Transverse colon (tissue), 4 donors: Measurements from ENCODE around the gene CGB3. TPM values are rescaled to one million over a fixed set of nuclear protein-coding genes. Genes with fewer than 3 reads are reported as not detected.

Experiments used
- DNase-seq: peaks from one replicate; pipeline ENCODE4 v3.0.0-alpha.2; 2019
- H3K27ac ChIP-seq, 4 donors: fragments of 200-600 bp; sonication (generic); 2 replicates each; pipeline ENCODE4 v1.5.1; 2016 to 2018; ENCODE audit warnings: inconsistent platforms in 4 of 4
- H3K27me3 ChIP-seq: fragments of 200-600 bp; sonication (generic); 2 replicates; pipeline ENCODE4 v1.5.1; 2017; ENCODE audit warnings: inconsistent platforms
- H3K36me3 ChIP-seq, 4 donors: fragments of 200-600 bp; sonication (generic); 2 replicates each; pipeline ENCODE4 v1.5.1; 2017 to 2019; ENCODE audit warnings: inconsistent platforms in 4 of 4
- H3K4me1 ChIP-seq, 4 donors: fragments of 200-600 bp; sonication (generic); 2 replicates each; pipeline ENCODE4 v1.5.1; 2017 to 2020; ENCODE audit warnings: inconsistent platforms in 4 of 4
- H3K4me3 ChIP-seq, 4 donors: fragments of 200-600 bp; sonication (generic); 1 replicate in 1 of 4; 2 replicates in 3 of 4; pipeline versions ENCODE4 v1.5.1 to v1.6.1; 2017 to 2019; ENCODE audit warnings: inconsistent platforms in 4 of 4
- H3K9me3 ChIP-seq, 2 donors: fragments of 200-600 bp; sonication (generic); 2 replicates each; pipeline ENCODE4 v1.5.1; 2017 to 2019; ENCODE audit warnings: inconsistent platforms in 2 of 2
- EP300 ChIP-seq: sonication (generic); formaldehyde crosslinking; IDR thresholded peaks from one replicate; pipeline ENCODE4 v1.6.1; 2017; ENCODE audit warnings: antibody characterized with exemption, low read depth
- POLR2A ChIP-seq: fragments of 450-650 bp; IDR thresholded peaks from one replicate; pipeline ENCODE4 v1.6.1; 2016; ENCODE audit warnings: antibody characterized with exemption, mild to moderate bottlenecking, moderate library complexity
- POLR2AphosphoS5 ChIP-seq, 3 donors: sonication (generic); formaldehyde crosslinking; IDR thresholded peaks; one replicate each; pipeline ENCODE4 v1.6.1; 2016; ENCODE audit warnings: antibody characterized with exemption in 3 of 3
- WGBS, 2 donors: methylation state at CpG; one replicate each; pipeline ENCODE4 v1.1.5; 2018; ENCODE audit warnings: low coverage in 1 of 2; 5-methylcytosine and 5-hydroxymethylcytosine counted together
- in situ Hi-C, 4 donors: fragments of 200-750 bp; cut with MboI; loops; one replicate each; pipeline versions ENCODE4 v1.15.0 to v1.15.1; 2017; ENCODE audit warnings: low sequenced_read_pairs in 3 of 4, low pct_ligation_motif_present in 1 of 4, low pct_unique_long_range_greater_than_20kb in 1 of 4
- intact Hi-C: fragments of 100-400 bp; cut with DNase I; formaldehyde crosslinking; loops from one replicate; pipeline ENCODE4 v1.15.1; 2023; ENCODE audit warnings: low total_unique reads
- total RNA-seq, 4 donors: library from RNA; depleted of rRNA; stranded (reverse); fragments of >200 nt; gene quantifications; one replicate each; pipeline ENCODE4 v1.1.0, GENCODE V29; 2016
- TF ChIP-seq, protein P1 (sequence below), 5 experiments: fragments of 200-600 bp in 3 of 5; fragments of 450-650 bp in 2 of 5; sonication (generic) in 3 of 5; IDR thresholded peaks; 1 replicate in 2 of 5; 2 replicates in 3 of 5; pipeline ENCODE4 v1.5.1; 2016 to 2017; ENCODE audit warnings: antibody characterized with exemption in 5 of 5, inconsistent platforms in 3 of 5, mild to moderate bottlenecking in 2 of 5, moderate library complexity in 1 of 5

Gene CGB3
- total RNA-seq, 4 donors from 2014 or later: not detected

DNA sequence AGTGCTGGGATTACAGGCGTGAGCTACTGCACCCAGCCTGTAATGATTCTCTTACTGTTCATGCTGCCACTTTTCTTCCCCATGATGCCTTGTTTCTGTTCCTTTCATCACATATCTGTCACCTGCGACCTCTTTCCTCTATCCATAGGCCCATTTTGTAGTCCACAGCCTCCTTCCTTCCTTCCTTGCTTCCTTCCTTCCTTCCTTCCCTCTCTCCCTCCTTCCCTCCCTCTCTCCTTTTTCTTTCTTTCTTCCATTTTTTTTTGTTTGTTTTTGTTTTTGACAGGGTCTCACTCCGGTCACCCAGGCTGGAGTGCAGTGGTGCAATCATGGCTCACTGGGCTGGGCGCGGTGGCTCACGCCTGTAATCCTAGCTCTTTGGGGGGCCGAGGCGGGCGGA is 35.3 kb downstream of the CGB3 start:
- H3K4me1 ChIP-seq: peaks cover 9 to 21% (median 17%) of the 10 kb centered on the region in 4 donors
- H3K9me3 ChIP-seq: no peaks in the 10 kb centered on the region
- no peak overlapping the region for H3K27ac ChIP-seq
- H3K27me3 ChIP-seq: no peaks in the 10 kb centered on the region
- in situ Hi-C loops: no loop called here
- WGBS, 2 donors: 90 to 96% methylated on average over 1 to 9 of the region's 9 CpGs
- H3K36me3 ChIP-seq: peaks cover 0 to 27% (median 6%) of the 10 kb centered on the region in 4 donors
- H3K4me3 ChIP-seq: no peak overlapping the region
- intact Hi-C loops: no loop called here
- TF ChIP-seq POLR2A: no peak
- TF ChIP-seq EP300: no peak
- no peak for TF ChIP-seq POLR2AphosphoS5 (IDR thresholded peaks at IDR 0.05)
- TF ChIP-seq, protein P1, sequence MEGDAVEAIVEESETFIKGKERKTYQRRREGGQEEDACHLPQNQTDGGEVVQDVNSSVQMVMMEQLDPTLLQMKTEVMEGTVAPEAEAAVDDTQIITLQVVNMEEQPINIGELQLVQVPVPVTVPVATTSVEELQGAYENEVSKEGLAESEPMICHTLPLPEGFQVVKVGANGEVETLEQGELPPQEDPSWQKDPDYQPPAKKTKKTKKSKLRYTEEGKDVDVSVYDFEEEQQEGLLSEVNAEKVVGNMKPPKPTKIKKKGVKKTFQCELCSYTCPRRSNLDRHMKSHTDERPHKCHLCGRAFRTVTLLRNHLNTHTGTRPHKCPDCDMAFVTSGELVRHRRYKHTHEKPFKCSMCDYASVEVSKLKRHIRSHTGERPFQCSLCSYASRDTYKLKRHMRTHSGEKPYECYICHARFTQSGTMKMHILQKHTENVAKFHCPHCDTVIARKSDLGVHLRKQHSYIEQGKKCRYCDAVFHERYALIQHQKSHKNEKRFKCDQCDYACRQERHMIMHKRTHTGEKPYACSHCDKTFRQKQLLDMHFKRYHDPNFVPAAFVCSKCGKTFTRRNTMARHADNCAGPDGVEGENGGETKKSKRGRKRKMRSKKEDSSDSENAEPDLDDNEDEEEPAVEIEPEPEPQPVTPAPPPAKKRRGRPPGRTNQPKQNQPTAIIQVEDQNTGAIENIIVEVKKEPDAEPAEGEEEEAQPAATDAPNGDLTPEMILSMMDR (IDR thresholded peaks at IDR 0.05): no peak
- DNase-seq: no peak

DNA sequence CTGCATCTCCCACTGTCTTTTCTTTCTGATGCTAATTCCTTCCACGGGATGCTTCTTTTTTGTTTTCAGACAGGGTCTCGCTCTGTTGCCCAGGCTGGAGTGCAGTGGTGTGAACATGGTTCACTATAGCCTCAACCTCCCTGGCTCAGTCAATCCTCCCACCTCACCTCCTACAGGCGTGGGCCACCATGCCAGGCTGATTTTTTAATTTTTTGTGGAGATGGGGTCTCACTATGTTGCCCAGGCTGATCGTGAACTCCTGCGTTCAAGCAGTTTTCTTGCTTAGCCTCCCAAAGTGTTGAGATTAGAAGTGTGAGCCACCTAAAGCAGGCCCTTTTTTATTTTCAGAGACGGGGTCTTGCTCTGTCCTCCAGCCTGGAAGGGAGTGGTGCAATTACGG is 35.8 kb downstream of the CGB3 start:
- in situ Hi-C loops: no loop called here
- 78 to 97% methylated on average over 3 to 7 of the region's 7 CpGs for WGBS, 2 donors
- TF ChIP-seq, protein P1 (IDR thresholded peaks at IDR 0.05): no peak
- no peak for TF ChIP-seq POLR2AphosphoS5 (IDR thresholded peaks at IDR 0.05)
- intact Hi-C loops: no loop called here
- no peak for DNase-seq
- Histone ChIP-seq H3K4me1 (peaks cover 9 to 20% (median 17%) of the 10 kb centered on the region in 4 donors), H3K27ac (no peak overlapping the region), H3K4me3 (no peak overlapping the region), H3K27me3 (no peaks in the 10 kb centered on the region), H3K9me3 (no peaks in the 10 kb centered on the region), H3K36me3 (peaks cover 0 to 27% (median 6%) of the 10 kb centered on the region in 4 donors)

DNA sequence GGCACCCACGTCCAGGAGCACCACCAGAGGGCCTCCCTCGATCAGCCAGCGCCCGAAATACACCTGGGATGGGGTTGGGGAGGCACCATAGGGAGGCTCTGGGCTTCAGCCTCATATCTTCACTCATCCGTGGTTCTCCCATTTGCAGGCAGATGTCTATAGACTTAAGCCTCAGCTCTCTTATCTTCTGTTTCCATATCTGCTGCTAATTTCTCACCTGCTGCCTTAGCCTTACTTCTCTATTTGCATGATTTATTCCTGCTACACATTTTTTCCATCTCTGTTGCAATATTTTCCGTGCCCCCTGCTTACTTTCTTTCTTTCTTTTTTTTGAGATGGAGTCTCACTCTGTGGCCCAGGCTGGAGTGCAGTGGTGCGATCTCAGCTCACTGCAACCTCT is 36.8 kb downstream of the CGB3 start:
- 90 to 100% methylated on average over 2 to 7 of the region's 7 CpGs for WGBS, 2 donors
- H3K27me3 ChIP-seq: no peaks in the 10 kb centered on the region
- peaks cover 9 to 19% (median 16%) of the 10 kb centered on the region in 4 donors for H3K4me1 ChIP-seq
- H3K36me3 ChIP-seq: peaks cover 0 to 32% (median 6%) of the 10 kb centered on the region in 4 donors
- DNase-seq: no peak
- intact Hi-C loops (no loop called here), in situ Hi-C loops (no loop called here)
- no peak overlapping the region for H3K4me3 ChIP-seq
- no peak for TF ChIP-seq POLR2AphosphoS5 (IDR thresholded peaks at IDR 0.05)
- no peaks in the 10 kb centered on the region for H3K9me3 ChIP-seq
- no peak overlapping the region for H3K27ac ChIP-seq

DNA sequence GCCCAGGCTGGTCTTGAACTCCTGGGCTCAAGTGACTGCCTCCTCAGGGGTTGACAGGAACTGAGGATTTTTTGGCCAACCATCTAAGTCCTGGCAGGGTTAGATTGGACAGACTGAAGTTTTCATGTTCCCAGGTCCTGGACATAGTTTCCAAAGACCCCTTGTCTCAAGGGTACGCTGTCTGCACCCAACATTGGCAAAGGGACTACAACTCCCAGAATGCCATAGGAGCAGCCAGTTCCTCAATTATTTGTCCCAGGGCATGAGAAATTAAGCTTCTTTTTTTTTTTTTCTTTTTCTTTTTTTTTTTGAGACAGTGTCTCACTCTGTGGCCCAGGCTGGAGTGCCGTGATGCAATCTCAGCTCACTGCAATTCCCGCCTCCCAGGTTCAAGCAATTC is 37.9 kb downstream of the CGB3 start:
- no peak for DNase-seq
- 100% methylated on average over 1 to 3 of the region's 3 CpGs for WGBS, 2 donors
- Histone ChIP-seq H3K9me3 (no peaks in the 10 kb centered on the region), H3K4me3 (no peak overlapping the region), H3K27me3 (no peaks in the 10 kb centered on the region), H3K4me1 (peaks cover 1 to 8% (median 5%) of the 10 kb centered on the region in 4 donors), H3K36me3 (peaks cover 0 to 39% (median 8%) of the 10 kb centered on the region in 4 donors), H3K27ac (no peak overlapping the region)
- intact Hi-C loops: no loop called here
- in situ Hi-C loops: no loop called here
- TF ChIP-seq POLR2AphosphoS5 (IDR thresholded peaks at IDR 0.05) (no peak), POLR2A (no peak), EP300 (no peak)
- TF ChIP-seq, protein P1 (IDR thresholded peaks at IDR 0.05): no peak

GRCh38 chr19:48985711-48986110 is 38.4 kb downstream of the CGB3 start:
- Histone ChIP-seq H3K4me1 (peaks cover 0 to 3% (median 1%) of the 10 kb centered on the region in 4 donors), H3K9me3 (no peaks in the 10 kb centered on the region), H3K4me3 (no peak overlapping the region), H3K27me3 (no peaks in the 10 kb centered on the region), H3K36me3 (peaks cover 0 to 39% (median 11%) of the 10 kb centered on the region in 4 donors), H3K27ac (no peak overlapping the region)
- TF ChIP-seq POLR2A (no peak), POLR2AphosphoS5 (IDR thresholded peaks at IDR 0.05) (no peak), EP300 (no peak)
- TF ChIP-seq, protein P1 (IDR thresholded peaks at IDR 0.05): no peak
- in situ Hi-C loops: no loop called here
- intact Hi-C loops: no loop called here
- DNase-seq: no peak
- WGBS, 2 donors: 96% methylated on average over 13 of the region's 13 CpGs; no CpG with 5 or more reads in 1 of the 2 donors
